Measurements from ENCODE around the gene LAMB4.

Gene LAMB4

DNA sequence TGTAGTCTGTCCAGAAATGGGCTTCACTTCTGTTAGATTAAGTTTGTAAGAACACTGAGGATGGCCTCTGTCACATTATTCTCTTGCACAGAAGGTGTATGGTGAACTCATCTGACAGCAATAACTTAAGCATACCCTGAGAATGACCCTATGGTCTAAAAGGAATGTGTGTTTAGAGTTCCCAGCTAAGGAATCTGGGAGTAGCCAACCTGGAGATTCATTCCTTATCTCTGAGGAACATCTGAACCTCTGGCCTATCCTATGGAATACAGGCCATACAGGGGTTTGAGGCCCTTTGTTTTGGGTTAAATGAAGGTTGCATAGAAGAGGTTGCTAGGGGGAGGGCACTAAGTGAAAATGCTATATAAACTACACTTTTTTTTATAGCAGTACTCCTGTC is 41.4 kb downstream of the LAMB4 start:
- DNase-seq (ENCODE audit: insufficient read length, low spot score): no peak
- FAIRE-seq: no peak
- TF ChIP-seq POLR2A (IDR thresholded peaks at IDR 0.05; ENCODE audit: low read depth, low read length): no peak

DNA sequence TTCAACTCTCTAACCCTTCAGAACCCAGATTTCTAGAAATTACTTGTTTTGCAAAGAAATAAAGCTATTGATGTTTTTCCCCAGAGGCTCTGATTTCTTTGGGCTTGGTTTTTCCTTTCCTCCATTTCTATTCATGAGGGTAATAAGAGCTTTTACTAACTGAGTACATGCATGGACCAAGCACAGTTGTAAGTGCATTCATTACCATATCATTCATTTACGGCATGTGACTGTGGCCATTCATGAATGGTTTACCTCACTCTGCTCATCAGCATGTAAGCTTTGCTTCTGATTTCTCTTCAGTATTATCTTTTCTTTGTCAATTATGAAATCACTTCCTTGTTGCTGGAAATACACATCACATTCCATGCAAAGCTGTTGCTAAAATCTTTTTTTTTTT is 42.4 kb downstream of the LAMB4 start:
- FAIRE-seq: no peak
- TF ChIP-seq POLR2A (IDR thresholded peaks at IDR 0.05; ENCODE audit: low read depth, low read length): no peak
- no peak for DNase-seq (ENCODE audit: insufficient read length, low spot score)

- TF ChIP-seq POLR2A (IDR thresholded peaks at IDR 0.05; ENCODE audit: low read depth, low read length): no peak
- DNase-seq (ENCODE audit: insufficient read length, low spot score) (no peak), FAIRE-seq (no peak)
These were observed 43.2 kb downstream of the LAMB4 start for GRCh38 chr7:108086962-108087361.

GRCh38 chr7:108086546-108086945 is 43.6 kb downstream of the LAMB4 start:
- TF ChIP-seq POLR2A (IDR thresholded peaks at IDR 0.05; ENCODE audit: low read depth, low read length): no peak
- DNase-seq (ENCODE audit: insufficient read length, low spot score): no peak
- no peak for FAIRE-seq

GRCh38 chr7:108083980-108084379 is 46.2 kb downstream of the LAMB4 start:
- FAIRE-seq: no peak
- no peak for TF ChIP-seq POLR2A (IDR thresholded peaks at IDR 0.05; ENCODE audit: low read depth, low read length)
- no peak for DNase-seq (ENCODE audit: insufficient read length, low spot score)

DNA sequence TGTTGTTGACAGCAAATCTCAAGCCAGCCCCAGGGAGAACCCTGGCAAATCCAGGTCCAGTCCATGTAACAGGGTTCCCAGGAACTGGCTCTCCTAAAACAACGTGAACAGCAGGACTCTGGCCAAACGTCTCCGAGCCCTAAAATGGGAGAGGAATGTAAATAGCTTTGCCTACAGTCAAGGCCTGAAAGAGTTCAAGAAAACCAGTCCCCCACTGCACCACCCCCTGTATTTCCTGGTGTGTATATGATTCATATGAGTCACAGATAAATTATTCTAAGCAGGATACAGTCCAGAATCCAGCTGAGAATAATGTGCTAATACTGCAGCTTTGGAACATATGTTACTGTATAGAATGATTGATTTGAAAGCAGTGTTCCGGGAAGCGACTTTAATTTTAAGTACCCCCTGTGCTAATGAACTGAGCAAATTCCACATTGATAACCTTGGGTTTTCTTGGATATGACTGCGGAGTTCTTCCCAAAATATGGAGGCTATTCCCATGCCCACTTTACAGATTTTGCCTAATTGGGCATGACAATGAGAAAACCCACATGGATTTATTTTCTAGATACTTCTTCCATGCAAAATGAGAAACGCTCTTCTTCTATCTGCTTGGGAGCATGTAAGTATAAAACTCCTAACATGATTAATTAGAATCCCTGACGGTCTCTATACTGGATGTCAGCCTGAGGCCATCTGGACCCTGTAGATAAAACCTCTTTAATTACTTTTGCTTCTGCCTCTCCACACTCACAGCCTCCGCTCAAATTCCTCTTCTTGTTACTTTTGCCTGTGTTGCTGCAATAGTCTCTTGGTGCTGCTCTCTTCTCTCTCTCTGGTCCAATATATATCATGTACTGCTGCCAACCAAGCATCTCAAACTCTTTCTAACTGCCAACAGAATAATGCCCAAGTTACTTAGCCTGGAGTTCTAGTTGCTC is 50.2 kb downstream of the LAMB4 start:
- DNase-seq (ENCODE audit: insufficient read length, low spot score): peak; percentile 45
- no peak for FAIRE-seq
- no peak for TF ChIP-seq POLR2A (IDR thresholded peaks at IDR 0.05; ENCODE audit: low read depth, low read length)

GRCh38 chr7:108079276-108079647 is 50.9 kb downstream of the LAMB4 start:
- no peak for DNase-seq (ENCODE audit: insufficient read length, low spot score)
- TF ChIP-seq POLR2A (IDR thresholded peaks at IDR 0.05; ENCODE audit: low read depth, low read length): no peak
- FAIRE-seq: no peak

DNA sequence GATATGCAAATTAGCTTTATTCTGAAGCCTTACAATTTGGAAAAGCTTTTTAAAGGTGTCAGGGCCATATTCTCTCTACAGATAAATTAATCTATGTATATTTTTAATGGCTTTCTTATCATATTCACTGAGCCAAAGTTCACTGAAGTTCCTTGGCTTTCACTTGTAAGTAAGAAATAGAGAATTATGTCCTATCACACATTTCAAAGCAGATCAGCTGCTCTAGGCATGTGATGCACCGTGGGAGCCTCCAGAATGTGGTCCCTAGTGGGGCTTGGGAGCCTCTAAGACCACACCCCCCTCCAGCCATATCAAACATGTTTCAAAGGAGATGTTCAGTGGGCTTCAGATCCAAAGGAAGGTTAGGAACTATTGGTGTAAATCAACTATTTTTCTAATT is 51.5 kb downstream of the LAMB4 start:
- FAIRE-seq (no peak), DNase-seq (ENCODE audit: insufficient read length, low spot score) (no peak)
- no peak for TF ChIP-seq POLR2A (IDR thresholded peaks at IDR 0.05; ENCODE audit: low read depth, low read length)

GRCh38 chr7:108078211-108078673 is 51.9 kb downstream of the LAMB4 start:
- DNase-seq (ENCODE audit: insufficient read length, low spot score) (no peak), FAIRE-seq (no peak)
- TF ChIP-seq POLR2A (IDR thresholded peaks at IDR 0.05; ENCODE audit: low read depth, low read length): no peak

- no peak for FAIRE-seq
- DNase-seq (ENCODE audit: insufficient read length, low spot score): no peak
- TF ChIP-seq POLR2A (IDR thresholded peaks at IDR 0.05; ENCODE audit: low read depth, low read length): no peak
These were observed 52.5 kb downstream of the LAMB4 start for GRCh38 chr7:108077709-108078108.

DNA sequence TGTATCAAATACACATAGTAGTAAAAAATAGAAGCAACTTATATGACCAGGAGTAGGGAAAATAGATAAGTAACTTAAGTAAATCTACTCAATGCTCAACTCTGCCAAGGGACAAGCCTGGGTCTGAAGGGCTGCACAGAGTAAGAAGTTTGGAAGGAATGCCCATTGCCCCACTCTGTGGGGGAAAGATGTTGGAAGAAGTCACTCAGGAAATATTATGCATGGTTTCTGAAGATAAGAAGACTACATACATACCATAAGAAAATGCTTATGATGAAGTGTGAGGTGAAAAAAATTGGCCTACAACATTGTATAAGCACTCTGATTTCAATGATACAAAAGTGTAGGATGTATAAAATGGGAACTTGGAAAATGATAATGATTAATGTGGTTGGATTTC is 54.0 kb downstream of the LAMB4 start:
- FAIRE-seq: no peak

DNA sequence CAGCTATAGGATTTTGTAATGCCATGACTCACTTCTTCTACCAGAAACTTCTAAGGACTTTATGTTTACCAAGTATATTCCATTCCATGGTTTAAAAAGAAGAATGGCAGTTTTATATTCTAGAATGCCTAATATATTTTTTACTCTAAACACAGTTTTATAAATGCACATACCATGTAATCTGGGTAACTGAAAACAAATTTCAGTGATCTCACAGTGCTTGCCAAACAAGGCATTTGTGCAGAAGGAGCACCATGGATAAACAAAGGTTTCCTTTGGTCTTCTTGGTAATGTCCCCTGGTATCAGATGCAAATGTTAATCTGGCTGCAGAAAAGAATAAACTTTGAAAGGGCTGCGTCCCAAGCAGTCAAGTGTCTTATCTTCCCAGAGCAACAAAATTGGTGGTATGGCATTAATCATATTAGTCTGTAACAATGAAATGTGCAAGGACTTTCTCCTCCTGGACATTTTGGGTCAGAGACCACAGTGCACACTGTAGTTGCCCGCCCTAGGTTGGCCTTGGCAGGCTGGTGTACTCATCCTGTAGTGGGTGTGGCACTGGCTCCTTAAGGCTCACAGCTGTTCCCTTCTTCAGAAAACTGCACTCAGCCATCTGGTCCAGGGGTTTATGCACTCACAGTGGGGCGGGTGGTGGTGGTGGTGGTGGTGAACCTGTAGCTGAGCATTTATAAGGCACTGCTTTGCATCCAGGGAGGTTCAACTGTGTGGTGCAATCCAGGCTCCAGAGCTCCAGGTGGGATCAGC is 56.7 kb downstream of the LAMB4 start:
- FAIRE-seq: no peak
- DNase-seq (ENCODE audit: insufficient read length, low spot score): no peak
- no peak for TF ChIP-seq POLR2A (IDR thresholded peaks at IDR 0.05; ENCODE audit: low read depth, low read length)

More for the DNA sequence above, 54.0 kb downstream of the LAMB4 start:
- DNase-seq (ENCODE audit: insufficient read length, low spot score): no peak
- TF ChIP-seq POLR2A (IDR thresholded peaks at IDR 0.05; ENCODE audit: low read depth, low read length): no peak

DNA sequence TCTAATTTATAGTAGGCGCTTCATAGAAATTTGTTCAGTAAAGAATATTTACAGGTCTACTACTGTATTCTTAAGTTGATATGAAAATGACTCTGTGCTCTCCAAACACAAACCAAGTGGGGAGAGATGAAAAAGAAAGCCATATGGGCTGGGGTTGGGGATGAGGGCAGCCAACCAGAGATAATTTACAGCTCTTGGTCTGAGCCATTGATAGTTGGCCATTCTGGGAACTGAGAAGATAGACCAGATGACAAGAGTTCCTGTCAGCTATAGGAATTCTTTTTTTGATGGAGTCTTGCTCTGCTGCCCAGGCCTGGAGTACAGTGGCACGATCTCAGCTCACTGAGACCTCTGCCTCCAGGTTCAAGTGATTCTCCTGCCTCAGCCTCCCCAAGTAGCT is 57.4 kb downstream of the LAMB4 start:
- no peak for FAIRE-seq
- DNase-seq (ENCODE audit: insufficient read length, low spot score): no peak
- no peak for TF ChIP-seq POLR2A (IDR thresholded peaks at IDR 0.05; ENCODE audit: low read depth, low read length)

GRCh38 chr7:108072116-108072515 is 58.0 kb downstream of the LAMB4 start:
- TF ChIP-seq POLR2A (IDR thresholded peaks at IDR 0.05; ENCODE audit: low read depth, low read length): no peak
- FAIRE-seq: no peak
- DNase-seq (ENCODE audit: insufficient read length, low spot score): no peak
